Osteoblast (primary cell): ENCODE data around the gene CCND1. TPM values are rescaled to one million over a fixed set of nuclear protein-coding genes. Genes with fewer than 3 reads are reported as not detected.

Source experiments
- DNase-seq: peaks from one replicate; pipeline ENCODE4 v3.0.0; 2011; ENCODE audit warnings: low spot score, mixed read lengths; ENCODE audit not compliant: insufficient read length; ENCODE audit errors: missing footprints
- H2AFZ ChIP-seq: 2 replicates; pipeline ENCODE4 v1.6.0; 2011; ENCODE audit warnings: mild to moderate bottlenecking, low read length
- H3K27ac ChIP-seq: 2 replicates; pipeline ENCODE4 v1.5.1; 2011; ENCODE audit warnings: mild to moderate bottlenecking, low read depth, low read length, moderate library complexity
- H3K27me3 ChIP-seq: 2 replicates; pipeline ENCODE4 v1.6.0; 2012; ENCODE audit warnings: mild to moderate bottlenecking, control low read depth, inconsistent platforms, low read length, moderate library complexity; ENCODE audit not compliant: insufficient read depth
- H3K36me3 ChIP-seq: 2 replicates; pipeline ENCODE4 v1.5.1; 2011; ENCODE audit warnings: mild to moderate bottlenecking, low read length, control low read depth, moderate library complexity; ENCODE audit not compliant: insufficient read depth
- H3K4me1 ChIP-seq: 2 replicates; pipeline ENCODE4 v1.5.1; 2011; ENCODE audit warnings: mild to moderate bottlenecking, low read length, control low read depth, moderate library complexity; ENCODE audit not compliant: insufficient read depth
- H3K4me2 ChIP-seq: 2 replicates; pipeline ENCODE4 v1.6.0; 2011; ENCODE audit warnings: mild to moderate bottlenecking, low read length; ENCODE audit not compliant: insufficient read depth
- H3K4me3 ChIP-seq: fragments of 200-600 bp; sonication (generic); 3 replicates; pipeline ENCODE4 v1.5.1; 2012; ENCODE audit warnings: mild to moderate bottlenecking, low read length, inconsistent platforms; ENCODE audit not compliant: insufficient read depth
- H3K79me2 ChIP-seq: 2 replicates; pipeline ENCODE4 v1.6.0; 2012; ENCODE audit warnings: mild to moderate bottlenecking, low read length, control low read depth, inconsistent platforms; ENCODE audit not compliant: insufficient read depth
- H3K9me3 ChIP-seq: 2 replicates; pipeline ENCODE4 v1.5.1; 2011; ENCODE audit warnings: low read depth, low read length, control low read depth
- H4K20me1 ChIP-seq: 2 replicates; pipeline ENCODE4 v1.6.0; 2012; ENCODE audit warnings: mild to moderate bottlenecking, low read length, control low read depth; ENCODE audit not compliant: insufficient read depth
- total RNA-seq: library from RNA; depleted of rRNA; stranded (reverse); fragments of >200 nt; gene quantifications from 2 replicates; pipeline ENCODE4 v1.2.3, GENCODE V29; 2012
- TF ChIP-seq, protein P1 (sequence below): IDR thresholded peaks from 2 replicates; pipeline ENCODE4 v1.5.1; 2011; ENCODE audit warnings: mild to moderate bottlenecking, low read depth, low read length, moderate library complexity; ENCODE audit errors: extremely low read depth

Gene CCND1
- total RNA-seq, 1 donor, result 187 TPM

DNA sequence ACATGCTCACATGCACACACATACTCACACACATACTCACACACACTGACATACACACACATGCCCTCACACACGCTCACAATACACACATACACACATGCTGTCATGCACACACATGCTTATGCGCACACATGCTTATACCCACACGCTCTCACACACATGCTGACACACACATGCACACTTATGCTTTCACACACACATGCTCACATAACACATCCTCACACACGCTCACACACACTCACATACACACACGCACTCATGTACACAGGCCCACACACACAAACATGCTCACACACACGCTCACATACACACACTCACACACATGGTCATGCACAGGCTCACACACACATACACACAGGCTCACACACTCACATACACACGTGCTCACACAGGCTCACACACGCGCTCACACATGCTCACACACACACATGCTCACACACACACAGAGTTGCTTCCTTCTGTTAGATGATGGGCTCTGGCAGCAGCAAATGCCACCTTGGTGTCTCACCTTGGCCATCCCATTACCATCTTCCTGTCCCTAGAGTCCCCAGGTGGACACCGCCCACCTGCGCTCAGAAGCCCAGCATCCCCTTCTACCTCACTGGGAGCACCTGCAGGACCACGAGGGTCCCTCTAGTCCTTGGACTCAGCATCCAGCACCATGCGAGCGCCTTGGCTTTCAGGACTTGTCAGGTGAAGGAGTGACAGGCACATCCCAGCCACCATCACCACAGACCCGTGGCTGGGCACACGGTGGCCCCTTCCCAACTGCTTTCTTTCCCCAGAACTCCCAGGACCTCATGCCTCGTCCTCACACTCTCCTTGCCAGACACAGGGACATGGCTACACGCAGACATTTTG lies 44.9 kb upstream of the CCND1 start:
- TF ChIP-seq, protein P1, sequence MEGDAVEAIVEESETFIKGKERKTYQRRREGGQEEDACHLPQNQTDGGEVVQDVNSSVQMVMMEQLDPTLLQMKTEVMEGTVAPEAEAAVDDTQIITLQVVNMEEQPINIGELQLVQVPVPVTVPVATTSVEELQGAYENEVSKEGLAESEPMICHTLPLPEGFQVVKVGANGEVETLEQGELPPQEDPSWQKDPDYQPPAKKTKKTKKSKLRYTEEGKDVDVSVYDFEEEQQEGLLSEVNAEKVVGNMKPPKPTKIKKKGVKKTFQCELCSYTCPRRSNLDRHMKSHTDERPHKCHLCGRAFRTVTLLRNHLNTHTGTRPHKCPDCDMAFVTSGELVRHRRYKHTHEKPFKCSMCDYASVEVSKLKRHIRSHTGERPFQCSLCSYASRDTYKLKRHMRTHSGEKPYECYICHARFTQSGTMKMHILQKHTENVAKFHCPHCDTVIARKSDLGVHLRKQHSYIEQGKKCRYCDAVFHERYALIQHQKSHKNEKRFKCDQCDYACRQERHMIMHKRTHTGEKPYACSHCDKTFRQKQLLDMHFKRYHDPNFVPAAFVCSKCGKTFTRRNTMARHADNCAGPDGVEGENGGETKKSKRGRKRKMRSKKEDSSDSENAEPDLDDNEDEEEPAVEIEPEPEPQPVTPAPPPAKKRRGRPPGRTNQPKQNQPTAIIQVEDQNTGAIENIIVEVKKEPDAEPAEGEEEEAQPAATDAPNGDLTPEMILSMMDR, result no peak
- H3K4me2 ChIP-seq, result no peak overlapping the region
- no peak overlapping the region for H3K4me3 ChIP-seq

DNA sequence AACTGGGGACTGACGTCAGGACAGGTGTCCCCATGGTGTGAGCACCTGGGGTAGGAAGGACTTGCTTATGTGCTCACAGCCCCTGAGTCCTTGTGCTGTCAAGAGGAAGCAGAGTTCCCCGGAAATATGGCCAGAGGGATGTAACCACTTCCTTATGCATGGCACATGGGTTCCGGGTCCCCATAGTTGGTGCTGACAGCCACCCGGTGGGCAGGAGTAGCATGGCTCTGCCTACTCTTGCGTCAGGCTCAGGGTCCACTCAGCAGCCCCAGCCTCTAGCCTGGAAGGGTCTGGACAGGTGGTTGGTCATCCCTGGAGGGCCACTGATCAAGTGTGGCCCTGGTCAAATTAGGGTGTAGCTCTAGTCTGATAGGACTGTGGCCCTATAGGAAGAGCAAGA lies 42.8 kb upstream of the CCND1 start:
- TF ChIP-seq, protein P1, result peak; percentile 21

More for the DNA sequence above, 44.9 kb upstream of the CCND1 start:
- DNase-seq, result no peak
- Histone ChIP-seq H3K27ac (no peak overlapping the region), H3K27me3 (no peaks in the 10 kb centered on the region), H4K20me1 (no peaks in the 10 kb centered on the region), H3K36me3 (no peaks in the 10 kb centered on the region), H3K9me3 (no peaks in the 10 kb centered on the region), H3K79me2 (no peaks in the 10 kb centered on the region), H2AFZ (no peak overlapping the region), H3K4me1 (peaks cover 6% of the 10 kb centered on the region)

DNA sequence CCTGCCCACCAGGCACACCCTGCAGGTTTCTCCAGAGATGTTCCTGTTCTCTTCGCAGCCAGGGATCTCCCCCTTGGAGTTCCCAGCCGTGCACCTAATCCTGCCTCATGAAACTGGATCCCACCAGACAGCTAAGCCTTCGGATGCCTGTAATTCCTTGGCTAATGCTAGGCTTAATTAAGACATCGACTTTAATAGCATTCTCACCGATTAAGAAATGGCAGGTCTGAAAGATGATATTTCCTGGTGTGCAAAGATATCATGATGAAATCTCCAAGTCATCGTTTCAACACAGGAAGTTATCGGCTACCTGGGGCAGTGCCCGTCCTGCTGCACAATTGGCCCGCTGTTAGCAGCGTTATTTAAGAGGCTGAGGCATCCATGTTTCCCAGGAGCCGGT lies 41.5 kb upstream of the CCND1 start:
- Histone ChIP-seq H3K4me3 (no peak overlapping the region), H4K20me1 (no peaks in the 10 kb centered on the region), H3K4me1 (peaks cover 6% of the 10 kb centered on the region), H3K36me3 (no peaks in the 10 kb centered on the region), H3K79me2 (no peaks in the 10 kb centered on the region), H3K27me3 (no peaks in the 10 kb centered on the region), H3K9me3 (no peaks in the 10 kb centered on the region), H3K4me2 (peak overlapping the region; percentile 40), H2AFZ (peak overlapping the region; percentile 55), H3K27ac (no peak overlapping the region)
- peak; percentile 86 for DNase-seq
- TF ChIP-seq, protein P1, result no peak

More for the DNA sequence above, 42.8 kb upstream of the CCND1 start:
- peaks cover 6% of the 10 kb centered on the region for H3K4me1 ChIP-seq
- H3K36me3 ChIP-seq, result no peaks in the 10 kb centered on the region
- H3K9me3 ChIP-seq, result no peaks in the 10 kb centered on the region
- no peak for DNase-seq
- H3K27me3 ChIP-seq, result no peaks in the 10 kb centered on the region
- H2AFZ ChIP-seq, result no peak overlapping the region
- H4K20me1 ChIP-seq, result no peaks in the 10 kb centered on the region
- no peak overlapping the region for H3K27ac ChIP-seq
- no peak overlapping the region for H3K4me2 ChIP-seq
- H3K79me2 ChIP-seq, result no peaks in the 10 kb centered on the region
- H3K4me3 ChIP-seq, result no peak overlapping the region

DNA sequence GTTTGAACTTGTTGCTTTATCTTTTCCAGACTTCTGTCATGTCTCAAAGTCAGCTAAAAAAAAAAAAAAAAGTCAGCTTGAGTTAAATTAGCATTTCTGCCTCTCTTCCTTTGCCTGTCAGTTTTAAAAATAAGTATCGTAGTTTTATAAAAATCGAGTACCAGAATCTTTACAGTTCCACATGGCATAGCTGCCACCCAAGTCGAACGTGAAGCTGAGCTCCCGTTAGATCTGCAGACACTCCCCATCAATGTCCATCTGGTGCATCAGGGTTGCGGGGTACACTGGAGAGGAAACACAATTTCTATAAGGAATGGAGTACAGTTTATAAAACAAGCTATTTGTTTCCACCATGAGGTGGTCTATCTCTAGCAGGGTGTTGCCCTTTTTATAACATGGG lies 41.0 kb upstream of the CCND1 start:
- H3K4me2 ChIP-seq, result no peak overlapping the region
- H3K4me1 ChIP-seq, result peaks cover 6% of the 10 kb centered on the region
- H3K4me3 ChIP-seq, result no peak overlapping the region
- no peaks in the 10 kb centered on the region for H3K27me3 ChIP-seq
- no peak overlapping the region for H3K27ac ChIP-seq
- no peaks in the 10 kb centered on the region for H3K9me3 ChIP-seq
- H3K79me2 ChIP-seq, result no peaks in the 10 kb centered on the region
- no peak overlapping the region for H2AFZ ChIP-seq
- H4K20me1 ChIP-seq, result no peaks in the 10 kb centered on the region
- DNase-seq, result no peak
- no peaks in the 10 kb centered on the region for H3K36me3 ChIP-seq
- TF ChIP-seq, protein P1, result no peak
